NT2/D1 (cell line): Measurements from ENCODE around the gene CREB1.

Experiments used
- DNase-seq: peaks from one replicate; pipeline ENCODE4 v3.0.0-alpha.2; 2011; ENCODE audit warnings: low read depth, low spot score
- H3K27me3 ChIP-seq: 2 replicates; pipeline ENCODE4 v1.6.0; 2011; ENCODE audit warnings: mild to moderate bottlenecking; ENCODE audit not compliant: insufficient read length, insufficient read depth
- H3K36me3 ChIP-seq: 2 replicates; pipeline ENCODE4 v1.6.1; 2011; ENCODE audit warnings: mild to moderate bottlenecking, low read length, mixed read lengths; ENCODE audit not compliant: insufficient read depth, insufficient read length
- H3K4me1 ChIP-seq: 2 replicates; pipeline ENCODE4 v1.5.1; 2011; ENCODE audit not compliant: insufficient read depth, insufficient read length
- H3K4me3 ChIP-seq: 2 replicates; pipeline ENCODE4 v1.5.1; 2011; ENCODE audit warnings: low read depth; ENCODE audit not compliant: insufficient read length
- H3K9ac ChIP-seq: 2 replicates; pipeline ENCODE4 v1.6.0; 2011; ENCODE audit warnings: low read depth; ENCODE audit not compliant: insufficient read length
- H3K9me3 ChIP-seq: 2 replicates; pipeline ENCODE4 v1.5.1; 2011; ENCODE audit warnings: mild to moderate bottlenecking, low read length; ENCODE audit not compliant: insufficient read depth
- SUZ12 ChIP-seq: IDR thresholded peaks from 2 replicates; pipeline ENCODE4 v1.6.1; 2011; ENCODE audit not compliant: insufficient read length, insufficient read depth; ENCODE audit errors: extremely low read depth
- YY1 ChIP-seq: IDR thresholded peaks from 2 replicates; pipeline ENCODE4 v1.6.1; 2011; ENCODE audit not compliant: insufficient read length, insufficient read depth
- ZNF274 ChIP-seq: IDR thresholded peaks from 2 replicates; pipeline ENCODE4 v1.6.1; 2011; ENCODE audit warnings: mild to moderate bottlenecking, low read depth, low read length

Gene CREB1

DNA sequence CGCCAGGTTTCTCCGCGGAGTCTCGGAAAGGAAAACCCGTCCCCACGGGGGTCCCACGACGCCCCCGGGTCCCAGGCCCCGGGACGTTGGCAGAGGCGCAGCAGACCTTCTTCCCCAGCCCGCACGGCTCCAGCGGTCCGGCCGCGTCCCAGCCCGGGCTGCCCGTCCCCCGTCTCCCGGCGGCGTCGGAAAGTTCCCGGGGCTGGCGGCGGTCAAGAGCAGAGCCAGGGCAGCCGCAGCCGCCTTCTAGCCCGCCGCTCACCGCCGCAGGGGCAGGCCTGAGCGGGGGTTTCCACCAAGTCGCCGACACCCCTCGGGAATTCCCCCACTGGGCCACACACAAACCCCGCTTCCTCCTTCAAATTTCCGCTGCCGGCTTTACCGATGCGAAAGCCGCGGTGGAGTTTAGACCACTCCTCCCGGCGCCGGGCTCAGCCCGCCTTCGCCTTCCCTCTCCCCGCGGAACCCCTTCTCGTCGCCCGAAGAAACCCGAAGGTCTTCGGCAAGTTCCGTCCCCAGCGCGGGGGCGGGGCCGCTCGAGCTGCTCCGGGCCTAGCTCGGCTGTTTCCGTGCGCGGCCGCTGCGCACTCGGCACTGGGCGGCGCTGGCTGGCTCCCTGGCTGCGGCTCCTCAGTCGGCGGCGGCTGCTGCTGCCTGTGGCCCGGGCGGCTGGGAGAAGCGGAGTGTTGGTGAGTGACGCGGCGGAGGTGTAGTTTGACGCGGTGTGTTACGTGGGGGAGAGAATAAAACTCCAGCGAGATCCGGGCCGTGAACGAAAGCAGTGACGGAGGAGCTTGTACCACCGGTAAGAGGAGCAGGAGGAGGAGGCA lies at the start of gene CREB1:
CREB1 (plus strand) TSS at position 633 of the 830 bp plus-strand sequence. CDS start 25,674 bp downstream, outside the sequence.
- Histone ChIP-seq H3K9ac (peak within 1 kb of the TSS; percentile 97), H3K27me3 (peaks cover 5% of the 10 kb centered on the region), H3K4me3 (peak within 1 kb of the TSS; percentile 99), H3K4me1 (peaks cover 3% of the 10 kb centered on the region), H3K9me3 (no peaks in the 10 kb centered on the region), H3K36me3 (peaks cover 25% of the 10 kb centered on the region)
- peak; percentile 97 for DNase-seq
- TF ChIP-seq YY1 (no peak), ZNF274 (no peak), SUZ12 (no peak)

DNA sequence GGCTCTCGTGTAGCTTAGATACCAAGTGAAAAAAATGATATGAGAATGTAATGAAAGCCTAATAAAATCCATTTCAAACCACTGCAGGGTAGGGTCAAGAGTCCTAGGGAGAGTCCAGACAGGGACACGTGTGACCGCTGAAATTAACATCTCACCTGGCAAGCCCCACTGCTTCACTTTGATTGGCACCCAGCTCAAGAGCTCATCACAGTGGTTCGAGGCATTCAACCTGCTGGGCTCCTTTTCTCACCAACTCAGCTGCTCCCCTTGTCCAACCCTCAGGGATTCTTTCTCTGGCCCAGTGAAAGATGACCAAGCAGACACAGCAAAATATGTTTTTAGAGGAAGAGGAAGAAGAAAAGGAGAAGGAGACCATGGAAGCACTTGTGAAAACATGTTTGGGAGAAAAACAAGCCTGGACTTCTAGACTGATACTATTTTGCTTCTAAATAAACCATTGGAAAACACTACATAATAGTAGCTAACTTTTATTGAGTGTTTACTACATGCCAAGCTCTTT lies 49.2 kb upstream of the CREB1 start:
- no peaks in the 10 kb centered on the region for H3K36me3 ChIP-seq
- H3K4me1 ChIP-seq = no peaks in the 10 kb centered on the region
- no peaks in the 10 kb centered on the region for H3K27me3 ChIP-seq
- H3K4me3 ChIP-seq = no peak overlapping the region
- no peak for TF ChIP-seq YY1
- no peak for TF ChIP-seq SUZ12
- TF ChIP-seq ZNF274 = no peak
- H3K9me3 ChIP-seq = no peaks in the 10 kb centered on the region
- no peak overlapping the region for H3K9ac ChIP-seq
- no peak for DNase-seq

DNA sequence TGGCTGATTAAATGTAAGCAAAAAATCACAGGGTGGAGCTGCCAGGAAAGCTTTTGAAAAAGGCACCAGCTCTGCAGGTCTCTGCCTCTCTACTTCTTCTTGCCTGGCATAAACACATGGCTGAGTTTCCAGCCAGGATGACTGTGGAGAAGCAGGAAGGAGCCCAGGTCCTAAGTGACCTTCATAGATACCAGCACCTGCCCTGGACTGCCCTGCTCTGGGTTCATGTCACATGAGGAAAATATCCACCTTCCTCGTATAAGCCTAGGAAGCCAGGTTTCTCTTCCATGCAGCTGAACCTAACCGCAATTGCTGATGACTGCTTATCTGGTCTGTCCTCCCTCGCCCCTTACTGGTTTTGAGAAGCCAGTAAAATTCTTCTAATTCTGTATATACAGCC lies 47.8 kb upstream of the CREB1 start:
- Histone ChIP-seq H3K9ac (no peak overlapping the region), H3K9me3 (no peaks in the 10 kb centered on the region), H3K4me3 (no peak overlapping the region), H3K27me3 (no peaks in the 10 kb centered on the region), H3K4me1 (no peaks in the 10 kb centered on the region), H3K36me3 (no peaks in the 10 kb centered on the region)
- DNase-seq = no peak
- TF ChIP-seq SUZ12 (no peak), ZNF274 (no peak), YY1 (no peak)

DNA sequence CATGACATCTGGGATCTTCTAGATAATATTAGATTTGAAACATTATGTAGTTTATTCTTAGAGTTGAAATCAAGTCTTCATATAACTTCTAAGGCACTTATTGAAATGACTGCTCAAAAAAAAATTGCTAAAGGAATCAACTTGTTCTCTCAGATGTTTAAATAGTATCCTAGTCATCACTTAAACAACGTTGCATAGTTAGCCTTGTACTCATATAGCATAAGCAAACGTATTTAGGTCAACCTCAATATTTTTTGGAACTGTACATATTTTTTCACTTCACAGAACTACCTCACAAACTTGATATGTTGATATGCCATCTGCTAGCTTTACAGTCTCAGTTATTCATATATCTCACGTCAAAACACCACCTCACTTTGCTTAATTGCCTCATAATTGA lies 47.1 kb upstream of the CREB1 start:
- H3K4me1 ChIP-seq = no peaks in the 10 kb centered on the region
- TF ChIP-seq ZNF274 = no peak
- TF ChIP-seq SUZ12 = no peak
- H3K4me3 ChIP-seq = no peak overlapping the region
- H3K9ac ChIP-seq = no peak overlapping the region
- no peaks in the 10 kb centered on the region for H3K27me3 ChIP-seq
- H3K9me3 ChIP-seq = no peaks in the 10 kb centered on the region
- DNase-seq = no peak
- no peaks in the 10 kb centered on the region for H3K36me3 ChIP-seq

DNA sequence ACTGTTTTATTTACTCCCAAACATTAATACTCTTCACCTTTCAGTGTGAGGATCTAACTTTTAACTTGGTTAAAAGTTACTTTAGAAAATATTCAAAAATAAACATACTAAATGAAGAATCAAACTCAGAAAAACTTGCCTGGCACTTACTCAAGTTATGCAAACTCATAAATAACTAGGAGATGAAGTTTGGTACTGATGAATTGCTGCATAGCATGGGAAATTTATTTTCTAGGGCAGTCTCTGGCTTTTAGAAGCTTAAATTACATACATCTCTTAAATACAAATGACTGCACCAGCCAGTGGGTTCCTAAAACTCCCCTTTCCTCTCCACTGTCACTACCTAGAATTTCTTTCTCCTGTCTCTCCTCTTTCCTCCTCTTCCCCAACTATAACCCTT lies 46.7 kb upstream of the CREB1 start:
- Histone ChIP-seq H3K27me3 (no peaks in the 10 kb centered on the region), H3K4me3 (no peak overlapping the region), H3K4me1 (no peaks in the 10 kb centered on the region), H3K9ac (no peak overlapping the region), H3K9me3 (no peaks in the 10 kb centered on the region), H3K36me3 (no peaks in the 10 kb centered on the region)
- no peak for DNase-seq
- no peak for TF ChIP-seq ZNF274
- TF ChIP-seq SUZ12 = no peak
- TF ChIP-seq YY1 = no peak

DNA sequence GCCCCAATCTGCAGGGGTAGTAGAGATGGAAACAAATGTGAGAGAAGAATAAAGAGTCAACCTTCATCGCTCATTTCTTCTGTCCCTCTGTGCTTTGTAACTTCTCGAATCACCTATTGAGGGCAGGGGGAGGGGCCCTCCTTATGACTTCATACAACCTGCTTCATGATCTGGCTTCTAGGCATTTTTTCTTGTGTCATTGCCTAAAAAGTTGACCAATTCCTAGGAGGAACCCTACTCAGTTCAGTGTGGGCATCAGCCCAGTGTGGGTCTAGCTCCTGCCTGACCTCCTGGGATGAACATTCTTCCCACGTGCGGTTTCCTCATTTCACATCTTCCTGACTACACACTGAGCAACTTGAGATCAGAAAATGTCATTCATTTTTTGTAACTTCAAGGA lies 46.3 kb upstream of the CREB1 start:
- Histone ChIP-seq H3K36me3 (no peaks in the 10 kb centered on the region), H3K4me1 (no peaks in the 10 kb centered on the region), H3K27me3 (no peaks in the 10 kb centered on the region), H3K9me3 (no peaks in the 10 kb centered on the region), H3K9ac (no peak overlapping the region), H3K4me3 (no peak overlapping the region)
- TF ChIP-seq ZNF274 = no peak
- TF ChIP-seq SUZ12 = no peak
- TF ChIP-seq YY1 = no peak
- DNase-seq = no peak
